NCI-H146 treated with DMSO at 0.1 percent for 48 hours (cell line): ENCODE data around the gene CACNA1B.

Source experiments
- DNase-seq: peaks from one replicate; lab custom pipeline; 2025; ENCODE audit not compliant: unreplicated experiment; lab: John Stamatoyannopoulos, UW

Gene CACNA1B

DNA sequence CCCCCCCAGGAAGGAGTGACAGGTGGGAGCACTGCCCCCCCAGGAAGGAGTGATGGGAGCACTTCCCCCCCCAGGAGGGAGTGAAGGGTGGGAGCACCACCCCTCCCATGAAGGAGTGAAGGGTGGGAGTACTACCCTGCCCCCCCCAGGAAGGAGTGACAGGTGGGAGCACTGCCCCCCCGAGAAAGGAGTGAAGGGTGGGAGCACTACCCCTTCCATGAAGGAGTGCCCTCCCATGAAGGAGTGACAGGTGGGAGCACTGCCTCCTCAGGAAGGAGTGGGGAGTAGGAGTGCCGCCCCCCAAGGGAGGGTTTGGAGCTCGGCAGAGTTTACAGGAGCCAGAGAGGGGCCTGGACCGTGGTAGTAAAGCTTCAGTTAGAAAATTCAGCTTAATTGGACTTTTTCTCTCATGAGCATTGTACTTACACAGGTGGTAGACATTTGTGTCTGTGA lies 100.7 kb downstream of the CACNA1B start:
- DNase-seq: no peak

DNA sequence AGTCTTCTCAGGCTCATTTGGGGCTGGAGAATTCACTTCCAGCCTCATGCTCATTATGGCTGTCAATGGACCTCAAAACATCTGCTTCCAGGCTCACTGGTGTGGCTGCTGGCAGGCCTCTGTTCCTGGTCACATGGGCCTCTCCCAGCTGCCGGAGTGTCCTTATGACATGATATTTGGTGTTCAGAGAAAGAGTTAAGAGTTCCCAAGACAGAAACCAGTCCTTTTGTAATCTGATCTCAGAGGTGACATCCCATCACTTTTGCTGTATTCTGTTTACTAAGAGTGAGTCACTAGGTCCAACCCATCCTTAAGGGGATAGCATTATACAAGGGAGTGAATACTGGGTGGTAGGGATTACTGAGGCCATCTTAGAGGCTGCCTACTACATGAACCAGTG lies 104.6 kb downstream of the CACNA1B start:
- no peak for DNase-seq

DNA sequence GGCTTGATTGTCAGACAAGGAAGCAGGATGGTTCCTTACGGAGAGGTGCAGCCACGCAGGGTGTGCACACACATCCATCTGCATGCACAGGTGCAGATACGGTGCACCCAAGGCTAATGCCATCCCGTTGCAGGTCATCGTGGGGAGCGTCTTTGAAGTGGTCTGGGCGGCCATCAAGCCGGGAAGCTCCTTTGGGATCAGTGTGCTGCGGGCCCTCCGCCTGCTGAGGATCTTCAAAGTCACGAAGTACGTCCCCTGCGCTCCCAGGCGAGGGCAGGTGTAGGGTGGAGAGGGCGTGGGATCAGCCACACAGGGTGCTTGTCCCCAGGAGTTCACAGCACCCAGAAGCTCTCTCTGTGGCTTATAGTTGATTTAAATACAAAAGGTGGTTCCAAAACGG lies 106.4 kb downstream of the CACNA1B start:
- no peak for DNase-seq

DNA sequence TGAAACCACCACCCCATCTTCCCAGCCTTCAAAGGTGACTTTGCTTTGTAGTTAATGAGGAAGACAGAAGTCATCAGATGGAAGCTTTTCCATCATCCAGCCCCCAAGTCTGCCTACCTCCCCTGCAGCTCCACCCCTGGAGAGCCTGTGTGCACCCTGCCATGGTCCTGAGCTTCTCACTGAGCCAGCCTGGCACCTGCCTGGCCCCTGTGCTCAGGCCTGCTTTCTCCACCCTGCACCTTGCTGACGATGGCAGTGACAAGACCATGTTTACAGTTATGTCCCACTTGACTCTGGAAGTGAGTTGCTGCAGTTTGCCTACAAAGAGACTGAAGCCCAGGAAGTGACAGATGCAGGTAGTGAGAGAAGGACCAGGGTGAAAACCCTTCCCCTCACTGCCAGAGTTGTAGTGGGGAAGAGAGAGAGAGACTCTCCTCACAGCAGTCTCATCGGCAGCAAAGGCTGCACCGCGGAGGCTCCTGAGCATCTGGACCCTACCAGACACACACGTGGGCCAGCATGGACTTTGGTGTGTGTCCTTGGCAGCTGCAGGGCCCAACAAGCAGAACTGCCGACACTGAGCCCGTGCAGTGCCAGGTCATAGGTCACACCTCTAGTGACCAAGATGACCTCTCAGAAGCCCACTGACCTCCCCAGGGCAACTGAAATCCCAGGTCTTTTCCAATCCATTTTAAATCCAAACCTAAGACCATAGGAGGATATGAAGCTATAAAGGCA lies 107.1 kb downstream of the CACNA1B start:
- DNase-seq: no peak

DNA sequence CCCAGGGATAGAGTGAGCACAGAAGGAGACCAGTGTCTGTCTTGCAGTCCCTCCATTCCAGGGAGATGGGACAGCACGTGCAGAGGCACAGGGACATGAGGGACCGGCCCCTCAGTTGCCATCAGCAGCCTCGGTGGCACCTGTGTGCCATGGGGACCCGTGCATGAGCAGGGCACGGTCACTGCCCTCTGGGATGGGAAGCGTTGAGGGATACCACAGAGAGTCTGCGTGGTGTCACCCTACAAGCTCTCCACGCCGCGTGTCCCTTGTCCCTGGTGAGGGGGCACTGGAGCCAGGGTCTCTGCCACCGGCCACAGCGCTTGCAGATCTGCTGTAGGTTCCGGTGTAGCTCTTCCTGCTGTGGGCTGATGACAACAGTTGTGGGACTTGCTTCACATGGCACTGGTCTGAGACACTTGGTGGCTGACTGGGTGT lies 108.1 kb downstream of the CACNA1B start:
- DNase-seq: no peak

DNA sequence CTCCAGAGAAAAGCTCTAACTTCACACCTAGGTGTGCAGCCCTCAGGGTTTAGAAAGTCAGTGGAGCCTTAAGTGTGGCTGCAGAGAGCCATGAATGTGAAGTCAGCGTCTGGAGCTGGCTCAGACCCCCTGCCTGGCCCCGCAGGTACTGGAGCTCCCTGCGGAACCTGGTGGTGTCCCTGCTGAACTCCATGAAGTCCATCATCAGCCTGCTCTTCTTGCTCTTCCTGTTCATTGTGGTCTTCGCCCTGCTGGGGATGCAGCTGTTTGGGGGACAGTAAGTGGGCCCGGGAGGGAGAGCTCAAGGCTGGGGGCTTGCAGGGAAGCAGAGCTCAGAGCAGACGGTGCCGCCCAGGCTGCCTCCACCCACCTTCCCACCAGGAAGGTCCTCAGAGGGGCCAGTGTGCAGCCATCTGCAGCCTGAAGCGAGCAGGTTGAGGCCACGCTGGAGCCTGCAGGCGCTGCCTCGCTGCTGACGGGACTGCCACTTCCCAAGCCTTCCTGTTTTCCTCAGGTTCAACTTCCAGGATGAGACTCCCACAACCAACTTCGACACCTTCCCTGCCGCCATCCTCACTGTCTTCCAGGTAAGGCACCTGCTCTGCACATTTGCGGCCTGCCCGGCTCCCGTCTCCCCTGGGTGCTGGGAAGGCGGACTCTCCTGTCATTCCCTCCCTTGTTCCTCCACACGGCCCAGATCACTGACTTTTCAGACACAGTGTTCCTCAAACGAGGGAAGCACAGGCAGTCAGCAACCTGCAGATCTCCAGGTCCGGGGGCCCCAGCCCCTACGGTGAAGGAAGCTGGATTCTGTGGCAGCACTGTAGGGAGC lies 108.9 kb downstream of the CACNA1B start:
- no peak for DNase-seq

DNA sequence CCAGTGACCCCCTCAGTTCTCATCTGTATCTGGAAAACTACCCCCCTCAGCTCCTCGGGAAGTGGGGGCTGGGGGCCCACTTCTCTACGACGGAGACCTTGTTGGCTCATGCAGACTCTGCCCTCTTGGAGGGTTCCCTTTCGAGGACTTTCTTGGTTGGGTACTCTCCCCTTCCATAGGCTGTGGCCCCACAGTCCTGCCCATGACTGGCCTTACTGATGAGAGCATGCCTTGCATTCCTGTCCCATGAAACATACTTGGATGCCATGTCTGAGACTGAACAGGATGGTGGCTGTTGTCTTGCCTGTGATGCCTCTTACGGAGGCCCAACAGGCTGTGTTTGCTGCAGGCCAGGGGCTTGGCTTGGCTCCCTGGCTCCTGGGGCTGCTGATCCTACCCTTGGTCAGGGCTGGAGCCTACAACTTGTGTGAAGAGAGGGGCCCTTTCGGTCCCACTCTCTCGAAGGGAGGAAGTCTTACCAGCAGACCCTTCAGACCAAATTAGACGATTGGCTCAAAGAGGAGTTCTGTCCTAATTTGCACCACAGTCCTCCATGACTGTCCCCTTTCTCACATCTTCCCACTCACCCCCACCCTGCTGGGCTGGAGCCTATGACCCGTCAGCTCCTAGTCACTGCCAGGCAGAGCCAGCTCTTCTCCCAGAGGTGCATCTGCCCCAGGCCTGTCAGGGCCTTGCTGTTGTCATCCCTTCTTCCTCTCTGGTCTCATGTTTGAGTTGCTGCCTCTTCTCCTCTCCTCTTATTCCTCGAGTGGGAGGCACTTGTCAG lies 109.9 kb downstream of the CACNA1B start:
- no peak for DNase-seq

DNA sequence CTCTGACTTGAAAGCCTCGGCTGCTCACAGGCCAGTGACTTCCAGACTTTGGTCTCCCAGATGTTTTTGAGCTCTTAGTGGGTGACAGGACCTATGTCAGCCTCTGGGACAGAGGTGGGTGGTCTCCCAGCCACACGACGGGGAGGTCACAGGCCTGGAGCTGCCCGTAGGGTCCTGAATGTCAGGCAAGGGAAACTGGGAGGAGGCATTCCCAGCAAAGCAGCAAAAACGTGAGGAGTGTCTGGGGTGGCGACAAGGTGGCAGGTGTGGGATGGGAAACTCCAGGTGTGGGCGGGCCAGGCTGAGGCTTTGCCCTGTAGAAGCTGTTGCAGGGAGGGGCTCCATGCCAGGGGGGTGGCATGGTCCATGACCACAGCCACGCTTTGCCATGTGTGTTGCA lies 110.5 kb downstream of the CACNA1B start:
- DNase-seq: no peak

DNA sequence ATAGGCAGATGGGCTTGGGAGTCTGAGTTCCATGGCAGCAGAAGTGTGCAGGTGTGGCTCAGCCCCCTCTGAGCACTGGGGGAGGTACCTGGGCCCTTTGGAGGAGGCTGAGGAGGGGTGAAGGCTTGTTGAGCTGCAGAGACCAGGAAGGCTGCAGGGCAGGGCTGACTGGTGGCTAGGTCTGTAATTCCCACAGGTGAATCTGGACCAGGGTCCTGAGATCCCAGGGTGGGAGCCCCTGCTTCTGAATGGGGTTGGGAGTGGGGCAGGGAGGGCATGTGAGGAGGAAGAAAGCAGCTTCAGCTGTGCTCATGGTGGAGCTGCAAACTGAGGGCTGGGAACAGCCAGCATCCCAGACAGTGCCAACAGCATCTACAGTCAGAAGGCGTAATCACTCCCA lies 111.1 kb downstream of the CACNA1B start:
- no peak for DNase-seq

DNA sequence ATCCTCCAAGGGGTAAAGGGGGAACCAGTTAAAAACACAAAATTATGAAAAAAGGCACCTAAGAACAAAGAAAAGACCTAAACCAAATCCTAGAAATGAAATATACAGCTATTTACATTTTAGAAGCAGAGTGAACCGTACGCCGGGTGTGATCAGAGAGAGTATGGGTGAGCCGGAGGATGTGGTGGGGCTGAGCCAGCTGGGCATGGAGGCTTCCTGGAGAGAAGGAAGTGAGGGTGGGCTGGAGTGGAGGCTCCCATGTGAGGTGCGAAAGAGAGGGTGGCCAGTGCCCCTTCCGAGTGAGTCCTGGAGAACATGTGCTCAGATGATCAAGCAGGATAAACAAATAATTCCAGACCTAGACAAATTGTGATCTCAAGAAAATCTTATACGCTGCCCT lies 111.6 kb downstream of the CACNA1B start:
- DNase-seq: no peak

DNA sequence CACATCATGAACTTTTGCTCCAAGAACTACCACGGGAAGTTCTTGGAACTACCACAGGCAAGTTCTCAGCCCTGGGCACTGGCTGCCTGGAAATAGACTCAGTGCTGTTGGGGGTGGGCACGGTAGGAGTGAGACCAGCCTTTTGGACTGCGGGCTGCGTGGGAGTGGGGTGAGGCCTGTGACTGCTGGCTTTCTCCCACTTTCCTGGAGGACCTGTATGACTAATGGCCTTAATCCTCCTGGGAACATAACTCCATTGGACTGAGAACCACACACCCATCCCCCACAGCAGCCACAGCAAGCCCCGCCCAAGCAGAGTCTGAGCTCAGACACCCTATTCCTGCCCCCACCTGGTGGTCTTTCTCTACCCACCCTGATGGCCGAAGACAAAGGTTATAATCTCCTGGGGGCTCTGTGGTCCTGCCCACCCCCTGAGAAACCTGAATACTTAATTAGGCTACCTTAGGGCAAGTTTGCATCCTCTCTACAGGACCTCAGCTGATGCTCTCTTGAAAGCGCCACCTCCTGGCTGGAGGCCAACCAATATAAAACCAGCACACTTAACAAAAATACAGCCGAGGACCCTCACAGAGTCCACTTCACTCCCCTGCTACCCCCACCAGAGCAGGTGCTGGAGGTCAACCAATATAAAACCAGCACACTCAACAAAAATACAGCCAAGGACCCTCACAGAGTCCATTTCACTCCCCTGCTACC lies 112.6 kb downstream of the CACNA1B start:
- no peak for DNase-seq

DNA sequence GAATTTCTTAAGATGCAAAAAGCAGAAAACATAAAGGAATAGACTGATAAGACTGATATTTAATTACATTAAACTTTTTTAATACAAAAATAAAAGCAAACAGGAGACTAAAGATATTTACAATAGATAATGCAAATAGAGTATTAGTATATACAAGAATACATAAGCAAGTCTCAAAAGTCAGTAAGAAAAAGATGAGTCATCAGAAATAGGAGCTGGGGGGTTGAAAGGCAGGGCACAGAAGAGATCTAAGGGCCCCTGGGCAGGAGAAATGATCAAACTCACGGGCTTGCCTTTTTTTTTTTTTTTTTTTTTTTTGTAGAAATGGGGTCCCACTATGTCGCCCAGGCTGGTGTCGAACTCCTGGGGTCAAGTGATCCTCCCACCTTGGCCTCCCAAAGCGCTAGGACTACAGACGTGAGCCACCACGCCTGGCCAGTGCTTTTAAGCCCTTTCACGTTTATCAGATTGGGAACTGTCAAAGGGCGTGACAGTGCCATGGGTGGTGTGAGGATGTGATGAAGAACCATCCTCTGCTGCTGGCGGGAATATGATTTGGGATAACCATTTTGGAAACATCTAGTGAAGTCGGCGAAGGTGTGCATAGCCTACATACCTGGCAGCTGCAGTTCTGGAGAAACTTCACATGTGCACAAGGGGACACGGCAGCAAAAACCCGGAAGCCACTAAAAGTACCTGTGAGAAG lies 126.1 kb downstream of the CACNA1B start:
- DNase-seq: no peak

DNA sequence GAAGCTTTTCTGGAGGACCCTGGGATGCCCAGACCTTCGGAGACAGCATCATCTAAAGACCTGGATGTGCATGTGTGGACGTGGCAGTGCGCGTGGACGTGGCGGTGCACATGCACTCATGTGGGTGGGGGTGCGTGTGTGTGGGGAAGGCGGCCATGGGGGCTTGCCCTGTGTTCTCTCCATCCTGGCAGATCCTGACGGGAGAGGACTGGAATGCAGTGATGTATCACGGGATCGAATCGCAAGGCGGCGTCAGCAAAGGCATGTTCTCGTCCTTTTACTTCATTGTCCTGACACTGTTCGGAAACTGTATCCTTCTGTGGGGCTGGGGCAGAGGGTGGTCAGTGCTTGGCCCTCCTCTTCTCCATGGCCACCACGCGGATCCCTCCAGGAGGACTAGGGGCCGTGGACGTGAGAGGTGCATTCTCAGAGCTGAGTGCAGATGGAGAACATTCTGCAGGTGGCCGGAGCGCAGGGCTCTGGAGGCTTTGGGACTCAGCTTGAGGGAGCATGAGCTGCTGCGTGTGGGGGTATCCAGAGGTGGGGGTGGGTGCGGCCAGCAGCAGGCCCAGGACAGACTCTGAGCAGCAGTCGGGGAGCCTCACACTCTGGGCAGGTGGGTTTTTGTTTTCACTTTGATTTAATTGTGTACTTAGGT lies 129.1 kb downstream of the CACNA1B start:
- DNase-seq: no peak

DNA sequence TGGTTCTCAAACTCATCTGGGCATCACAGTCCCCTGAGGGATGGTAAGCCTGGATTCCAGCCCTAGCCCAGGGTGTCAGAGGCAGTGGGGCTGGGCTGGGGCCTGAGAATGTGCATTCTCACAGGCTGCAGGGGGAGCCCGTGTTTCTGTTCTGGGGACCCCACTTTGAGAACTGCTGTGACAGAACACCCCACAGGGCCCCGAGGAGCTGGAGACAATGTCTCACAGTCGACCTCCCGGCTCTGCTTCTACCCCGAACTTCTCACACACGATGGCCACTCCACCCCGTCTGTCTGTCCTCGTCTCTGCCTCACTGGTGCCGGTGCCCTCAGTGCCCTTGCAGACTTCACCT lies 130.0 kb downstream of the CACNA1B start:
- DNase-seq: no peak

DNA sequence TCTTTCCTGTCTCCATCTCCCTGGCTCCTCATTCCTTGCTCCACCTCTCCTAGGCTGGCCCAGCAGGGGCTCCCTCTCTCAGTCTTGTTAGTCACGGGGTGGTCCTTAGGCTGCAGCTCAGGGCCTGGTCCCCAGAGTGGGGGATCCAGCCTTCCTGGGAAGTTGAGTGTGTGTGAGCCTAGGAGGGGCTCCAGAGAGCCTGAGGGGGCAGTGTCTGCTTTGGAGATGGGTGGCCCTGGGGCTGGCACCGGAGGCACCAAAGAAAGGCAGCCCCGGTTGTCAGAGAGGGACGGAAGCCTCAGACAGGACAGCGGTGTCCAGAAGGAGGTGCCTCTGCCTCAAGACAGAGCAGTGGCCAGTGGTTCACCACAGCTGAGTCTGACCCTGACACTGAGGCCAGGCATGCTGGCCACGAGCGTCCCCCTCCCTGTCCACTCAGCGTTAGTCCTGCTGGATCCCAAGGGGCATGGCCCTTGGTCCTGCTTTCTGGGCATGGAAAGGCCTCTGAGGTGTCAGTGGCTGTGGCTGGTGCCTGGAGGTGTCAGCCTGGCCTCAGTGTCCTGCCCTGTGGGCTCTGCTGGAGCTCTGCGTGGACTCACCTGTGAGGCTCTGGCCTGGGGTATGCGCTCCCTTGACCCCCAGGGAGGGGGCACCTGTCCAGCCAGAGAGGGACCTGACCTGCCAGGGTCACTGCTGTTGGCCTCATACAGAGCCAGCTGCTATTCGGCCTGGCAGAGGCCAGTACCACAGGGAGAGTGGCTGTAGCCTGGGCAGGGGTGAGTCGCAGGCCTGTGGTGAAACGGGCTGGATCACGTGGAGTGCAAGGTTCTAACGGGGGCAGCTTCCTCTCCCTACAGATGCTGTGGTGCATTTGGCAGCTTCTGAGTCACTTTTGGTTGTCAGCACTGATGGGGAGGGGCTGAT lies 130.6 kb downstream of the CACNA1B start:
- DNase-seq: no peak

DNA sequence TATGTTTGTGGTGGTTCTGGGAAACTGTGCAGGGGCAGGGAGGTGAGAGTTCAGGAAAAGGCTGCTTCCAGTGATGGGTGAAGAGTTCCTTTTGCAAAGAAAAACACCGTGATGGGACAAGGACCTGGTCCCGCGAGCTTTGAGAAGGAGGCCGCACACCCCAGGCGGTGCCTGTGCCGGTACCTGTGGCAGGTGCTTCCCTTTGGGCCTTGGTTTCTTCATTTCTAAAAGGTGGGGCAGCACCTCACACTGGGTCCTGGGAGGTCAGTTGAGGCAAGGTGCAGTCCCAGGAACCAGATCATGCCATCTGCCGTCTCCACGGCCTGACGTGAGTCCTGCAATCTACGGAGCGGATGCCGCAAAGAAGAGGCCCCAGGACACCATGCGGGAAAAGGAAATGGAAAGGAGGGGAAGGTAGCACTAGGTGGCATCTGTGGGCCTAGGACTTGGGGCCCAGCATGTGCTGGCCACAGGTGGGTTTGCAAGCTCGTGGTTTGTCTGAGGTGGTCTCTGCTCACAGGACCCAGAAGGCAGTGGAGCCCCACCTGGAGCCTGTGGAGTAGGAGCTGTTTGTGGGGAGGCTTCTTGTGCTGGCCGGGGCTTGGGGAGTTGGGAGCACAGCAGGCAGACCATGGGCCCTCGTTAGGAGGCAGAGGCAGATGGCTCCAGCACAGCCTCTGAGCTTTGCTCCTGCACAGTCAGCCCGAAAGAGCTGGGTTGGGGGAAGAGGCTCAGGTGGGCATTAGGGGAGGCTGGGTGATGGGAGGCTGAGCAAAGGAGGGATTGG lies 131.6 kb downstream of the CACNA1B start:
- DNase-seq: no peak

DNA sequence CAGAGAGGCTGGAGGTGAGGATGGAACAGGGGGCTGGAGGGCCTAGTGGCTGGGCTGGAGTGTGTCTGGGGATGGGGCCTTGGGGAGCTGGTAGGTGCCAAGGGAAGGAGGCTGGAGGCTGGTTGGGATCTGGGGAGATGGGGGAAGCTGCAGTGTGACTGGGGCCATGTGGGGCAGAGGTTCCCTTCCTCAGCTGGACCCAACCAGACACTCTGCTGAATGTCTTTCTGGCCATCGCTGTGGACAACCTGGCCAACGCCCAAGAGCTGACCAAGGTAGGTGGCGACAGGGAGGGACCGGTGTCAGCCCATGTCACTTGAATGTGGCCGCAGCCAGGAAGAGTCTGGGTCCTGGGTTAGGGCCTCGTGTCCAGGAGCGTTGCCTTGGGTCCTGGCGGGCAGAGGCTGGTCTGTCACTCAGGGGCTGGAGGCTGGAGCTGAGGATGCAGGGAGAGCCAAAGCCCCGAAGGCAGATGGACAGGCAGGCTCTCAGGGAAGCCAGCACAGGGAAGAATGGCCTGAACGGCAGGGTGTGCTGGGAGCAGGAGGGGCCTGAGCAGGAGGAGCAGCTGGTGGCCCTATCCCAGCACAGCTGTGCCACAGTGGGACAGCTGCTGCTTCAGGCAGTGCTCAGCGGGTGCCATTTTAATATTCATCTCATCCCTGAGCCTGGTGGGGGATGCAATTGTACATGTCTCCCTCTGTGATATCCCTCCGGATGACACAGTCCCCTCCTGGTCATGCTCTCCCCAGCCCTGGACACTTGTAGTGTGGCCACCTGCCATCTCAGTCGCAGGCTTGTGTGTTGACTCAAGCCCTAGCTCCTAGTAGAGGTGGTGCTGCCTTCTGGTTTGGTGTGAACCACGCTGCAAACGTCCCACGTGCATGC lies 132.5 kb downstream of the CACNA1B start:
- DNase-seq: peak; percentile 73
